Measurements from ENCODE around the gene SEMA3A.

- TF ChIP-seq CTCF (IDR thresholded peaks at IDR 0.05) (no peak), ZFX (IDR thresholded peaks at IDR 0.05; ENCODE audit: borderline replicate concordance) (no peak)
Observed at GRCh38 chr7:84111842-84112241, 82.7 kb downstream of the SEMA3A start.

Data from 22Rv1 (cell line).